Measurements from ENCODE around the gene TRMT1.
"Not testable (repeated sequence)": the region's sequence is repeated elsewhere in the genome, so short reads cannot be mapped to it uniquely, and the experiment has no call there.

The TRMT1 gene

GRCh38 chr19:13150187-13150930 lies 33.8 kb upstream of the TRMT1 start, which contains the start of the genes IER2 and STX10:
Gene IER2, plus strand, starts transcription at chr19:13150411. Its CDS starts 2,776 bp downstream, at chr19:13153187.
Gene STX10, minus strand, starts transcription at chr19:13150375. Its CDS starts 202 bp downstream, at chr19:13150173.
- peak; percentile 63 for DNase-seq

GRCh38 chr19:13149628-13150186 lies 33.2 kb upstream of the TRMT1 start:
- no peak for DNase-seq

- DNase-seq = not testable (repeated sequence)
These were observed 32.7 kb upstream of the TRMT1 start for GRCh38 chr19:13149173-13149627.

GRCh38 chr19:13146763-13147563 lies 30.4 kb upstream of the TRMT1 start:
- no peak for DNase-seq

- DNase-seq = no peak
These were observed 23.2 kb upstream of the TRMT1 start for GRCh38 chr19:13139633-13140311.

GRCh38 chr19:13138916-13139198 lies 22.3 kb upstream of the TRMT1 start:
- no peak for DNase-seq

GRCh38 chr19:13138171-13138915 lies 21.8 kb upstream of the TRMT1 start:
- no peak for DNase-seq

- no peak for DNase-seq
These were observed 20.8 kb upstream of the TRMT1 start for GRCh38 chr19:13137290-13137794.

GRCh38 chr19:13135068-13136062 lies 18.8 kb upstream of the TRMT1 start:
- no peak for DNase-seq

GRCh38 chr19:13134626-13135025 lies 18.1 kb upstream of the TRMT1 start:
- DNase-seq = no peak

- DNase-seq = no peak
These were observed 16.8 kb upstream of the TRMT1 start for GRCh38 chr19:13133241-13133870.

GRCh38 chr19:13132471-13133180 lies 16.1 kb upstream of the TRMT1 start:
- DNase-seq = no peak

- no peak for DNase-seq
These were observed 14.4 kb upstream of the TRMT1 start for GRCh38 chr19:13130886-13131490.

- no peak for DNase-seq
These were observed 12.8 kb upstream of the TRMT1 start for GRCh38 chr19:13129384-13129783.

GRCh38 chr19:13128583-13128982 lies 12.0 kb upstream of the TRMT1 start:
- DNase-seq = no peak

GRCh38 chr19:13127811-13128575 lies 11.5 kb upstream of the TRMT1 start:
- no peak for DNase-seq

- no peak for DNase-seq
These were observed 10.5 kb upstream of the TRMT1 start for GRCh38 chr19:13127051-13127450.
